Measurements from ENCODE around the gene TREH. TPM values are rescaled to one million over a fixed set of nuclear protein-coding genes. Genes with fewer than 3 reads are reported as not detected.

The TREH gene
- total RNA-seq, 1 donor from 2014 or later = not detected

DNA sequence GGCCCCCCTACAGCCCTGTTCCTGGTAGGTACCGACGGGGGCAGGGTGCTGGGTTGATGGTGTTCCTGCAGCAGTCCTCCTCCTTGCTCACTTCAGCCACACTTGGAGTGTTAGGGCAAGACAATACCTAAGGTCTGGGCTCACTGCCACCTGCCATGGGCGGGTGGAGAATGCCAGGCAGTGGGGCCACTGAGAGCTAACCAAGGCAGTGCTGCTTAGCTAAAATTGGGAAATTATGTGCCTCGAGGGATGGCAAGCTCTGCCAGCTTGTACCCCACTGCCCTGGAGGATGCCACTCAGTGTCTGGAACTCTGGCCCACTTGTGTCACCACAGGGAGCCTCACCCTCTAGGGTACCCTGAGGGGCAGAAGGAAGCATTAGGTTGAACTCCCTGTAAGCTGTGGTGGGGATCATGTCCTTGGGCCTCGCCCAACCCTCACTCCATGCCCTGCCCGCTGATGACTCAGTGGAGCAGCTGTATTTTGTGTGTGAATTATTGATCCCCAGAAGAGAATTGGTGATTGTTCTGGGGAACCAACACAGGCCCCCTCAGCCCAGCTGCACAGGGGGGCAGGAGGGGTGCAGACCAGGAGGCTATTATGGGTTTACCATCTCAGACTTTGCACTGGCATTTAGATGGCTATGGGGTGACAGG, 54.3 kb downstream of the TREH start:
- no peak for DNase-seq (ENCODE audit: low spot score in 2 of 2, unreplicated experiment in 2 of 2)
- TF ChIP-seq, protein P1, sequence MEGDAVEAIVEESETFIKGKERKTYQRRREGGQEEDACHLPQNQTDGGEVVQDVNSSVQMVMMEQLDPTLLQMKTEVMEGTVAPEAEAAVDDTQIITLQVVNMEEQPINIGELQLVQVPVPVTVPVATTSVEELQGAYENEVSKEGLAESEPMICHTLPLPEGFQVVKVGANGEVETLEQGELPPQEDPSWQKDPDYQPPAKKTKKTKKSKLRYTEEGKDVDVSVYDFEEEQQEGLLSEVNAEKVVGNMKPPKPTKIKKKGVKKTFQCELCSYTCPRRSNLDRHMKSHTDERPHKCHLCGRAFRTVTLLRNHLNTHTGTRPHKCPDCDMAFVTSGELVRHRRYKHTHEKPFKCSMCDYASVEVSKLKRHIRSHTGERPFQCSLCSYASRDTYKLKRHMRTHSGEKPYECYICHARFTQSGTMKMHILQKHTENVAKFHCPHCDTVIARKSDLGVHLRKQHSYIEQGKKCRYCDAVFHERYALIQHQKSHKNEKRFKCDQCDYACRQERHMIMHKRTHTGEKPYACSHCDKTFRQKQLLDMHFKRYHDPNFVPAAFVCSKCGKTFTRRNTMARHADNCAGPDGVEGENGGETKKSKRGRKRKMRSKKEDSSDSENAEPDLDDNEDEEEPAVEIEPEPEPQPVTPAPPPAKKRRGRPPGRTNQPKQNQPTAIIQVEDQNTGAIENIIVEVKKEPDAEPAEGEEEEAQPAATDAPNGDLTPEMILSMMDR (IDR thresholded peaks at IDR 0.05; ENCODE audit: unreplicated experiment) = no peak
- H3K27me3 Mint-ChIP-seq (ENCODE audit: low read depth) = no peaks in the 10 kb centered on the region
- H3K36me3 Mint-ChIP-seq = peaks cover 11% of the 10 kb centered on the region
- no peak overlapping the region for H3K4me3 Mint-ChIP-seq
- H3K9me3 Mint-ChIP-seq = no peaks in the 10 kb centered on the region
- no peak overlapping the region for H3K27ac Mint-ChIP-seq
- H3K4me1 Mint-ChIP-seq = peaks cover 34% of the 10 kb centered on the region

DNA sequence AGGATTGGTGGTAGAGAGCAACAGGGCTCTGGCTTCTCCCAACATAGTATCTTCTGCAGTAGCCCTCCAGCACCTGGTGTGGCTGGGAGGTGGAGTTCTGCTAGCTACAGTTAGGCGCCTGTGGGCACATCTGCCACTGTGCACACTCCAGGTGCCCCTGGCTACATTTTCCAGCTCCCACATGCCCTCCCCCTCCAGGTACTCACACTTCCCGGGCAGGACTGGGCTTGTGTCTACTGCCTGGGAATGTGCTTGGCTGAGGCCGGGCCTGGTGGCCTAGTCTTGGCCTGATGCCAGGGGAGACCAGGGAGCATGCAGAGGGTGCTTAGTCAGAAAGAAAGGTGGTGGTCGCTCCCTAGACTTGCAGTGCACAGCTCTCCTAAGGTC, 56.2 kb downstream of the TREH start:
- Mint-ChIP-seq H3K4me3 (peak overlapping the region; percentile 79), H3K4me1 (peaks cover 50% of the 10 kb centered on the region), H3K27ac (peak overlapping the region; percentile 95), H3K27me3 (ENCODE audit: low read depth) (no peaks in the 10 kb centered on the region), H3K36me3 (peaks cover 7% of the 10 kb centered on the region), H3K9me3 (no peaks in the 10 kb centered on the region)
- TF ChIP-seq, protein P1 (IDR thresholded peaks at IDR 0.05; ENCODE audit: unreplicated experiment) = no peak
- DNase-seq (ENCODE audit: low spot score in 2 of 2, unreplicated experiment in 2 of 2) = no peak

DNA sequence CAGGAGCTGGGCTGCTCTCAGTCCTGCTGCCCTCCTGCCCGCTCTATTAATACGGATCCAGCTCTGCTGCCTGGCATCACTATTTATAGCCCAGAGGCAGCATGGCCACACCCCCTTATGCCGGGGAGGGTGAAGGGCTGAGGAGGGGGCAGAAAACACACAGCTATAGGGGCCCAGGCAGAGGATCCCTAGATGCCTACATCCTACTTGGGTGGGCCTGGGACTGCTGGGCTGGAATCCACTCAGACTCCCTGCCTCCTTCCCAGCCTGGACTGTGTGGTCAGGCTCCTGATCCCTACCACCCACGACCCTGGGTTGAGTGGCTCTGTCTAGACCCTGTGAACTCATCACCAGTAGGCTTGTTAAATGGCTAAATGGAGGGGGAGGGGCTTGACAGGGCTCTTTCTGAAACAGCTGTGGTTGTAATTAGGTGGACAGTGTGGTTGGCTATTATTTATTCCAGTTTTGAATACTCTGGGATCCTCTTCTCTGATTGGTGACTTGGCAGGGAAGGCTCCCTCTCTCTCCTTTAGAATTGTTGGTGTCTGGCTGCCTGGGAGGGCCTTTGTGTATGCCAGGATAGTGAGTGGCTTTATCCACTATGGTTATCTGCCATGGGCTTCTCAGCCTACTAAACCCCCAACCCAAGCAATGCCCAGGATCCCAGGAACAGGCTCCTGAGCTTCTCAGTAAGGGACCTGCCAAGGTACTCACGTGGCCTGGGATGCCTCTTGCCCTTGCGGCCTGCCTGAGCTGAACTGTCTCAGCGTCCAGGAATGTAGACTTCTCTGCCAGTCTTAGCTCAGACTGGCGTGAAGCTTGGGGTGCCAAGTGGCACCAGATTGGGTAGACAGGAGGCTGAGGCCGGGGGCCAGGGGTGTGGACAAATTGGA, 56.8 kb downstream of the TREH start:
- DNase-seq (ENCODE audit: low spot score in 2 of 2, unreplicated experiment in 2 of 2) = no peak
- TF ChIP-seq, protein P1 (IDR thresholded peaks at IDR 0.05; ENCODE audit: unreplicated experiment) = no peak
- Mint-ChIP-seq H3K27me3 (ENCODE audit: low read depth) (no peaks in the 10 kb centered on the region), H3K4me3 (peak overlapping the region; percentile 79), H3K9me3 (no peaks in the 10 kb centered on the region), H3K27ac (peak overlapping the region; percentile 95), H3K36me3 (peaks cover 2% of the 10 kb centered on the region), H3K4me1 (peaks cover 56% of the 10 kb centered on the region)

DNA sequence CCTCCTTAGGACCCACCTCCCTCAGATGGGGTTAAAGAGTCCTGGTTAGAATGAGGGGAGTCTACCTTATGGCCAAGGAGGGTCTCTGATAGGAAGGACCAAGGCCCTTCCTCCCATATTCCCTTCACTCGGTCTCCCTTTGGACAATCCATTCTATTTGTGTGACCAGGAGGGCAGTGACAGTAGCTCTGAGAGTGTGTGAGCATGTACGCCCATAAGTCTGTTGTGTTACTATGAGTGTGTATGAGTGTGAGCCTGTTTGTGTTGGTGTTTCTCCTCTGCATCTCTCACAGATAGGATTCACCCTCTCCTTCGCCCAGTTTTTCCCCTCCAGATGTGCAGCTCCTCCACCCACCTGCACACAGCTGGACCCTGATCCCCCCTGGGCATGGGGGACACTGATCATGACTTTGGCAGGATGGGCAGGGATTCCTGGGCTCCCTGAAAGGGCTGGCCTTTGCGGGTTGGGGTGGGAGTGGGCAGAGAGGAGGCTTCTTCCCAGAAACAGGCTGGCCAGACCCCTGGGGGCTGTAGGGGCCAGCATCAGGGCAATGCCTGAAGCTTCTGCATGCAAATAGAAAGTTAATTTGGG, 57.6 kb downstream of the TREH start:
- H3K9me3 Mint-ChIP-seq = no peaks in the 10 kb centered on the region
- no peaks in the 10 kb centered on the region for H3K27me3 Mint-ChIP-seq (ENCODE audit: low read depth)
- TF ChIP-seq, protein P1 (IDR thresholded peaks at IDR 0.05; ENCODE audit: unreplicated experiment) = no peak
- H3K4me1 Mint-ChIP-seq = peaks cover 58% of the 10 kb centered on the region
- DNase-seq (ENCODE audit: low spot score in 2 of 2, unreplicated experiment in 2 of 2) = no peak
- peak overlapping the region; percentile 93 for H3K27ac Mint-ChIP-seq
- peaks cover 2% of the 10 kb centered on the region for H3K36me3 Mint-ChIP-seq
- H3K4me3 Mint-ChIP-seq = peak overlapping the region; percentile 79

DNA sequence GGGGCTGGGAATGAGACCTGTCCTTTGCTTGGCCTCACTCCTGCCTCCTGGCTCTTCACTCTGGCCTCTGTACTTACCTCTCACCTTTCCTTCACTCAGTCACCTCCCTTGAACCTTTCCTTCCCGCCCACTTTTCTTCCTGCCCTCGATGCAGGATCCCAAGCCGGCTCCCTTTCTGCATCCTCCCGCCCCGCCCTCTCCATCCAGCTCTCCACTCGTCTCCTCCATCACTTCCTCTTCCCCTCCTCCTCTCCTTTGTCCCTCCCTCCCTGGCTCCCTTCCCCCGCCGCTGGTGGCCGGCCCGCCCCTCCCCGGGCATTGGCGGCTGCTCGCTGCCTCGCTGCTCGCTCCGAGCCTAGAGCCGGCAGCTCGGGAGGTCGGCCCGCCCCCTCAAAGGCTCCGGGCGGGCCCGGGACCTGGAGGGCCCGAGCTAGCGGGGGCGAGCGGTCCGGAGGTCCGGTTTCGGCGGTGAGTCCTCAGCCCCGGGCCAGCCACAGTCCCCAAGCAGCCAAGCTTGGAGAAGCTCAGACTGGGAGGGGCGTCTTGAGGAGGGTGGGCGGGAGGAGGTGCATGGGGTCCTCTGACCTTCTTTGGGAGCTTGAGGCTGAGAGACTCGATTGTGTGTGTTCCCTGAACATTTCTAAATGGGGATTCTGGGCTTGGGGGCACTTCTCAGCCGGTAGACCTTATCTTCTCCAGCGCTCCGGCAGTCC, 58.2 kb downstream of the TREH start:
- Mint-ChIP-seq H3K4me1 (peaks cover 64% of the 10 kb centered on the region), H3K27me3 (ENCODE audit: low read depth) (no peaks in the 10 kb centered on the region), H3K9me3 (no peaks in the 10 kb centered on the region), H3K36me3 (peaks cover 2% of the 10 kb centered on the region), H3K27ac (peak overlapping the region; percentile 95), H3K4me3 (peak overlapping the region; percentile 79)
- TF ChIP-seq, protein P1 (IDR thresholded peaks at IDR 0.05; ENCODE audit: unreplicated experiment) = no peak
- DNase-seq (ENCODE audit: low spot score in 2 of 2, unreplicated experiment in 2 of 2) = peak; percentile 67 to 83

Data from mesothelial cell of epicardium (in vitro differentiated cells).